Tibial nerve (tissue), 3 donors: ENCODE results near the gene KRT28.

Experiments used
- POLR2A ChIP-seq, 2 donors: fragments of 450-650 bp; IDR thresholded peaks; one replicate each; pipeline ENCODE4 v1.6.1; 2017; ENCODE audit warnings: antibody characterized with exemption in 2 of 2, mild to moderate bottlenecking in 2 of 2, moderate library complexity in 2 of 2
- TF ChIP-seq, protein P1 (sequence below), 5 experiments: fragments of 200-600 bp in 3 of 5; fragments of 450-650 bp in 2 of 5; sonication (generic) in 3 of 5; IDR thresholded peaks; one replicate each; pipeline ENCODE4 v1.5.1; 2016 to 2019; ENCODE audit warnings: antibody characterized with exemption in 5 of 5, mild to moderate bottlenecking in 3 of 5, moderate library complexity in 2 of 5

DNA sequence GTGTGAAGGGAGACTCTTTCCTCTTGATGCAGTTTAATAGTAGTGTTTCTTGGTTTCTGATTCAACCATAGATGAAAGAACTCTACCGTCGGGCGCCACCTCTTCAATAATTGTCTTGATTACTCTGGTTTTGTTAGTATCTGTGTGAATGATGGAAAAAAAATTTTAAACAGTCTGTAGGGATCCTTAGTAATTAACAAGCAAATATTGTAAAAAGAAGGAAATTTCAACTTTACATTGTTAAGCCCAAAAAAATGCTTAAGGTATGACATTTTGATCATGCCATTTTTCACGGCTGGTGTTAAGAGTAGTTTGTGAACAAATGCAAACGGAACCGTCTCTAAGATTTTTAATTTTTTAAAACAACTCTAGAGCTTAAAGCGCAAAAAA lies 18.6 kb upstream of the KRT28 start:
- TF ChIP-seq POLR2A (IDR thresholded peaks at IDR 0.05): no peak
- TF ChIP-seq, protein P1, sequence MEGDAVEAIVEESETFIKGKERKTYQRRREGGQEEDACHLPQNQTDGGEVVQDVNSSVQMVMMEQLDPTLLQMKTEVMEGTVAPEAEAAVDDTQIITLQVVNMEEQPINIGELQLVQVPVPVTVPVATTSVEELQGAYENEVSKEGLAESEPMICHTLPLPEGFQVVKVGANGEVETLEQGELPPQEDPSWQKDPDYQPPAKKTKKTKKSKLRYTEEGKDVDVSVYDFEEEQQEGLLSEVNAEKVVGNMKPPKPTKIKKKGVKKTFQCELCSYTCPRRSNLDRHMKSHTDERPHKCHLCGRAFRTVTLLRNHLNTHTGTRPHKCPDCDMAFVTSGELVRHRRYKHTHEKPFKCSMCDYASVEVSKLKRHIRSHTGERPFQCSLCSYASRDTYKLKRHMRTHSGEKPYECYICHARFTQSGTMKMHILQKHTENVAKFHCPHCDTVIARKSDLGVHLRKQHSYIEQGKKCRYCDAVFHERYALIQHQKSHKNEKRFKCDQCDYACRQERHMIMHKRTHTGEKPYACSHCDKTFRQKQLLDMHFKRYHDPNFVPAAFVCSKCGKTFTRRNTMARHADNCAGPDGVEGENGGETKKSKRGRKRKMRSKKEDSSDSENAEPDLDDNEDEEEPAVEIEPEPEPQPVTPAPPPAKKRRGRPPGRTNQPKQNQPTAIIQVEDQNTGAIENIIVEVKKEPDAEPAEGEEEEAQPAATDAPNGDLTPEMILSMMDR (IDR thresholded peaks at IDR 0.05): no peak
